PC-3 (cell line): ENCODE measurements around the gene ZNF385C.

Experiments used
- EZH2 ChIP-seq: fragments of 300-600 bp; sonication (generic); IDR thresholded peaks from one replicate; pipeline ENCODE4 v1.6.1; 2017; ENCODE audit warnings: antibody characterized with exemption, mild to moderate bottlenecking, low read length; ENCODE audit not compliant: unreplicated experiment
- TF ChIP-seq, protein P1 (sequence below): fragments of 300-600 bp; sonication (generic); conservative IDR thresholded peaks from 2 replicates; pipeline ENCODE4 v1.5.1; 2017; ENCODE audit warnings: antibody characterized with exemption, low read depth, mild to moderate bottlenecking, low read length

DNA sequence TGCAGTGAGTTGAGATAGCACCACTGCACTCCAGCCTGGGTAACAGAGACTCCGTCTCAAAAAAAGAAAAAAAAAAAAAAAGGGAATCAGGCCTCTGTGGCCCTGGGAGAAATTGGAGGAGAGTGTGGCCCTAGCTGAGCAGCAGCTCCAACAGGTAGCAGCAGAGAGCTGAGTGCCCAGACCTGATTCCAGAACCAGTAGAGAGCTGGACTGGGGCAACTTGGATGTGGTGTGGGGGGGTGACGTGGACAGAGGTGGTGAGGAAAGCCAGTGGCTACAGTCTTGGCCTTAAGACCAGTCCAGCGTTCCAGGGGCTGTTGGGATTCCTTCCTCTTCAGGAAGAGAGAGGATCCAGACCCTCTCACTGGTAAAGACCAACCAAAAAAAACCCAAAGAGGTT lies 26.0 kb upstream of the ZNF385C start:
- TF ChIP-seq EZH2 = no peak
- TF ChIP-seq, protein P1, sequence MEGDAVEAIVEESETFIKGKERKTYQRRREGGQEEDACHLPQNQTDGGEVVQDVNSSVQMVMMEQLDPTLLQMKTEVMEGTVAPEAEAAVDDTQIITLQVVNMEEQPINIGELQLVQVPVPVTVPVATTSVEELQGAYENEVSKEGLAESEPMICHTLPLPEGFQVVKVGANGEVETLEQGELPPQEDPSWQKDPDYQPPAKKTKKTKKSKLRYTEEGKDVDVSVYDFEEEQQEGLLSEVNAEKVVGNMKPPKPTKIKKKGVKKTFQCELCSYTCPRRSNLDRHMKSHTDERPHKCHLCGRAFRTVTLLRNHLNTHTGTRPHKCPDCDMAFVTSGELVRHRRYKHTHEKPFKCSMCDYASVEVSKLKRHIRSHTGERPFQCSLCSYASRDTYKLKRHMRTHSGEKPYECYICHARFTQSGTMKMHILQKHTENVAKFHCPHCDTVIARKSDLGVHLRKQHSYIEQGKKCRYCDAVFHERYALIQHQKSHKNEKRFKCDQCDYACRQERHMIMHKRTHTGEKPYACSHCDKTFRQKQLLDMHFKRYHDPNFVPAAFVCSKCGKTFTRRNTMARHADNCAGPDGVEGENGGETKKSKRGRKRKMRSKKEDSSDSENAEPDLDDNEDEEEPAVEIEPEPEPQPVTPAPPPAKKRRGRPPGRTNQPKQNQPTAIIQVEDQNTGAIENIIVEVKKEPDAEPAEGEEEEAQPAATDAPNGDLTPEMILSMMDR = no peak
